ENCODE data around the gene DAZAP2. TPM values are rescaled to one million over a fixed set of nuclear protein-coding genes. Genes with fewer than 3 reads are reported as not detected.

The DAZAP2 gene
- total RNA-seq, 1 donor from 2014 or later = 209 TPM

DNA sequence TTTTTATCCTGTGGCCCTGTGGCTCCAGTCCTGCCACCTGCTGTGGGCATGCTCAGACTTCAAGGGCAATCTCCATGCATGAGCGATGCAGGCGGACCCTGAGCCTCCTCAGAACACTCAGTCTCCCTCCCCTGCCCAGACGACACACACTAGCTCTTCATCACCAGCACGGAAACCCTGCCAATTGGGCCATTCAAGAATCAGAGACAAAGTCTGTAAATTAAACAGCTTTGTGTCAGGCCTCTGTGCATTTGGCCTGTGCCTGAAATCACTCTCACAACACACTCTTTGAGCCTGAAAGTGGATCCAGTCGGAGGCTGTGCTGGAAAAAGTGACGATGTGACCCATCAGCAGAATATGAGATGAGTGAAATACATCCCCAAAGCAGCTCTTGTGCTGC is 33.3 kb upstream of the DAZAP2 start:
- Mint-ChIP-seq H3K27me3 (no peaks in the 10 kb centered on the region), H3K4me3 (no peak overlapping the region), H3K9me3 (no peaks in the 10 kb centered on the region), H3K36me3 (ENCODE audit: low read depth) (peaks cover 9% of the 10 kb centered on the region), H3K27ac (no peak overlapping the region), H3K4me1 (no peaks in the 10 kb centered on the region)
- intact Hi-C loops (cut with micrococcal nuclease) = no loop called here
- ChIA-PET POLR2A (interaction anchor here (0.7 to 1.4 kb wide), 3 partner anchors 13 to 33 kb away, joined by 3 to 10 read pairs (median 5); partner anchors contain the start of genes DAZAP2 and POU6F1), CTCF (no interaction called here)
- no peak for TF ChIP-seq CTCF (IDR thresholded peaks at IDR 0.05)
- ATAC-seq (ENCODE audit: low read depth) = no peak
- no peak for DNase-seq

DNA sequence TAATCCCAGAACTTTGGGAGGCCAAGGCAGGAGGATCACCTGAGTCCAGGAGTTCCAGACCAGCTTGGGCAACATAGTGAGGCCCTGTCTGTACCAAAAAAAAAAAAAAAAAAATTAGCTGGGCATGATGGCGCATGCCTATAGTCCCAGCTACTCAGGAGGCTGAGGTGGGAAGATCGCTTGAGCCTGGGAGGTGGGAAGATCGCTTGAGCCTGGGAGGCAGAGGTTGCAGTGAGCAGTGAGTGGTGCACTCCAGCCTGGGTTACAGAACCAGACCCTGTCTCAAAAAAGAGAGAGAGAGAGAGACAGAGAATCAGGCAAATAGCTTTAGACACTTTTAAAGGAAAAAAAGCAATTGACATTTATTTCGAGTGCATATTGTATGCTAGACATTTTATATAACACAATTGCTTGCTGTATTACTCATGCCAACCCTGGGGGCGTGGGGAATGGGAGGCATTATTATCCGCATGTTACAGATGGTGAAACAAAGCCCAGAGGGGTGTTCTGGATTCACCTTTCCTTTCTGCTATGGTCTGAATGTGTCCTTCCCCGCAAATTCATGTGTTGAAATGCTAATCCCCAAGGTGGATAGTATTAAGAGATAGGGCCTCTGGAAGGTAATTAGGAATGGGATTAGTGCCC is 30.5 kb upstream of the DAZAP2 start:
- no peak for TF ChIP-seq CTCF (IDR thresholded peaks at IDR 0.05)
- POLR2A ChIA-PET = no interaction called here
- ATAC-seq (ENCODE audit: low read depth) (no peak), DNase-seq (no peak)
- no peak overlapping the region for H3K27ac Mint-ChIP-seq
- H3K27me3 Mint-ChIP-seq = no peaks in the 10 kb centered on the region
- no peaks in the 10 kb centered on the region for H3K4me1 Mint-ChIP-seq
- H3K4me3 Mint-ChIP-seq = no peak overlapping the region
- peaks cover 11% of the 10 kb centered on the region for H3K36me3 Mint-ChIP-seq (ENCODE audit: low read depth)
- no peaks in the 10 kb centered on the region for H3K9me3 Mint-ChIP-seq
- CTCF ChIA-PET = no interaction called here
- intact Hi-C loops (cut with micrococcal nuclease) = no loop called here

DNA sequence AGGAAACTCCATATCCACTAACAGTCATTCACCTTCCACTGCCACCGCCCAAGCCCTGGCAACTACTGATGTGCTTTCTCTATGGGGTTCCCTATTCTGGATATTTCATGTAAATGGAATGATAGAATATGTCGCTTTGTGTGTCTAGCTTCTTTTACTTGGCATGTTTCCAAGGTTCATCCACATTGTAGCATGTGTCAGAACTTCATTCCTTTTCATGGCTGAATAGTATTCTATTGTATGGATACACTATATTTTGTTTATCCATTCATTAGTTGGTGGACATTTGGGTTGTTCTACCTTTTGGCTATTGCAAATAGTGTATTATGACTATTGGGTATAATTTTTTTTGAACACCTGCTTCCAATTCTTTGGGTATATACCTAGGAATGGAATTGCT is 29.4 kb upstream of the DAZAP2 start:
- Mint-ChIP-seq H3K36me3 (ENCODE audit: low read depth) (peaks cover 14% of the 10 kb centered on the region), H3K4me3 (no peak overlapping the region), H3K9me3 (no peaks in the 10 kb centered on the region), H3K4me1 (no peaks in the 10 kb centered on the region), H3K27me3 (no peaks in the 10 kb centered on the region), H3K27ac (no peak overlapping the region)
- ATAC-seq (ENCODE audit: low read depth) (no peak), DNase-seq (no peak)
- ChIA-PET POLR2A (no interaction called here), CTCF (interaction anchor here (0.9 kb wide), 1 partner anchor 131 kb away, joined by 3 read pairs; no protein-coding TSS in a partner anchor)
- intact Hi-C loops (cut with micrococcal nuclease) = no loop called here
- no peak for TF ChIP-seq CTCF (IDR thresholded peaks at IDR 0.05)

- no peak for ATAC-seq (ENCODE audit: low read depth)
- ChIA-PET CTCF (no interaction called here), POLR2A (interaction anchor here (0.5 kb wide), 1 partner anchor 78 kb away, joined by 3 read pairs; no protein-coding TSS in a partner anchor)
- Mint-ChIP-seq H3K27ac (no peak overlapping the region), H3K4me3 (no peak overlapping the region), H3K4me1 (no peaks in the 10 kb centered on the region), H3K36me3 (ENCODE audit: low read depth) (peaks cover 15% of the 10 kb centered on the region), H3K9me3 (no peaks in the 10 kb centered on the region), H3K27me3 (no peaks in the 10 kb centered on the region)
- DNase-seq = no peak
- TF ChIP-seq CTCF (IDR thresholded peaks at IDR 0.05) = no peak
- intact Hi-C loops (cut with micrococcal nuclease) = no loop called here
Measured at GRCh38 chr12:51210690-51211395, 27.8 kb upstream of the DAZAP2 start.

DNA sequence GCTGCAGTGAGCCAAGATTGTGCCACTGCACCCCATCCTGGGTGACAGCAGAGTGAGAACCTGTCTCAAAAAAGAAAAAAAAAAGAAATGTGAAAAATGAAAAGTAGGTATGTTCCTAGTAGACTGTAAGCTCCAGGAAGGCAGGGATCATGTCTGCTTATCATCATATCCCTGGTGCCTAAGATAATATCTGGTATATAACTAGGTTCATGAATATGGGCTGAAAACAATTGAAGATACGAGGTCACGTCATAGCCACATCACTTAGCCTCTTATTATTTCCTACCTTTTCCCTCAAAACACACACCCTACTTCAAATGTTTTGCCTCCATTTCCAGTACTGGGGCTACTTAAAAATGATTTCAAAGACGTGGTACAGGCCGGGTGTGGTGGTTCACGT is 23.7 kb upstream of the DAZAP2 start:
- ATAC-seq (ENCODE audit: low read depth) (no peak), DNase-seq (no peak)
- H3K27ac Mint-ChIP-seq = no peak overlapping the region
- H3K36me3 Mint-ChIP-seq (ENCODE audit: low read depth) = peaks cover 16% of the 10 kb centered on the region
- intact Hi-C loops (cut with micrococcal nuclease) = loop anchor here (5.0 kb wide), 1 partner anchor 188 kb away; the partner anchor contains the start of gene SLC11A2
- no peaks in the 10 kb centered on the region for H3K9me3 Mint-ChIP-seq
- CTCF ChIA-PET = no interaction called here
- peaks cover 17% of the 10 kb centered on the region for H3K4me1 Mint-ChIP-seq
- no peak overlapping the region for H3K4me3 Mint-ChIP-seq
- POLR2A ChIA-PET = interaction anchor here (5.1 kb wide), 1 partner anchor 25 kb away, joined by 198 read pairs; the partner anchor contains the start of gene DAZAP2
- no peaks in the 10 kb centered on the region for H3K27me3 Mint-ChIP-seq
- TF ChIP-seq CTCF (IDR thresholded peaks at IDR 0.05) = no peak
